ENCODE measurements around the gene PTCD2.

DNA sequence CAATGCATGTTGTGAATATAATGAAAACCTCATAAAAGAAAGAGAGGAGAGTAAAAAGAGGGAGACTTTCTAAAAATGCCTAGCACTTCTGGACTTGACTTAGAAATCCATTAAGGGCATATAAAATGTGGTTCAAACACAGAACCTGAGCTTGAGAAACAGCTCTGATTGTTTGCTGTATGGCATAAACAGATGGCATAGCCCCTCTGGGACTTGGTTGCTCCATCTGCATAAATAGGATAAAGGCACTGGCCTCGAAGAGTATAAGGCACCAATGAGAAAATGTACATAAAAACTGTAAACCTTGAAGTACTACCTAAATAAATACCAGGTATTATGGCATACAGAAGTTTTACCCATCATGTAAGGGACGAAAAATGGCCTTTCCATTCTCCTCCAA is 23.9 kb upstream of the PTCD2 start:
- TF ChIP-seq, protein P1, sequence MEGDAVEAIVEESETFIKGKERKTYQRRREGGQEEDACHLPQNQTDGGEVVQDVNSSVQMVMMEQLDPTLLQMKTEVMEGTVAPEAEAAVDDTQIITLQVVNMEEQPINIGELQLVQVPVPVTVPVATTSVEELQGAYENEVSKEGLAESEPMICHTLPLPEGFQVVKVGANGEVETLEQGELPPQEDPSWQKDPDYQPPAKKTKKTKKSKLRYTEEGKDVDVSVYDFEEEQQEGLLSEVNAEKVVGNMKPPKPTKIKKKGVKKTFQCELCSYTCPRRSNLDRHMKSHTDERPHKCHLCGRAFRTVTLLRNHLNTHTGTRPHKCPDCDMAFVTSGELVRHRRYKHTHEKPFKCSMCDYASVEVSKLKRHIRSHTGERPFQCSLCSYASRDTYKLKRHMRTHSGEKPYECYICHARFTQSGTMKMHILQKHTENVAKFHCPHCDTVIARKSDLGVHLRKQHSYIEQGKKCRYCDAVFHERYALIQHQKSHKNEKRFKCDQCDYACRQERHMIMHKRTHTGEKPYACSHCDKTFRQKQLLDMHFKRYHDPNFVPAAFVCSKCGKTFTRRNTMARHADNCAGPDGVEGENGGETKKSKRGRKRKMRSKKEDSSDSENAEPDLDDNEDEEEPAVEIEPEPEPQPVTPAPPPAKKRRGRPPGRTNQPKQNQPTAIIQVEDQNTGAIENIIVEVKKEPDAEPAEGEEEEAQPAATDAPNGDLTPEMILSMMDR (IDR thresholded peaks at IDR 0.05; ENCODE audit: low read depth, low read length, poor library complexity, severe bottlenecking) = no peak
- no peak for TF ChIP-seq EZH2phosphoT487 (IDR thresholded peaks at IDR 0.05; ENCODE audit: borderline replicate concordance, low read length)

All from DOHH2 (cell line).